DOHH2 (cell line): Measurements from ENCODE around the gene CARS2.

Source experiments
- CTCF ChIP-seq: fragments of 200-600 bp; sonication (generic); IDR thresholded peaks from one replicate; pipeline ENCODE4 v1.5.1; 2014; ENCODE audit warnings: antibody characterized with exemption, mild to moderate bottlenecking, low read depth, low read length; ENCODE audit not compliant: poor library complexity, severe bottlenecking
- EZH2phosphoT487 ChIP-seq: fragments of 200-600 bp; sonication (generic); IDR thresholded peaks from 2 replicates; pipeline ENCODE4 v1.6.1; 2017; ENCODE audit warnings: borderline replicate concordance, mild to moderate bottlenecking, antibody characterized with exemption, low read length, moderate library complexity, mixed read lengths

- TF ChIP-seq CTCF (no peak), EZH2phosphoT487 (no peak)
Observed at GRCh38 chr13:110626521-110626920, 79.4 kb downstream of the CARS2 start.
